SU-DHL-6 (cell line): ENCODE measurements around the gene KCNE5.
"Not testable (repeated sequence)": the region's sequence is repeated elsewhere in the genome, so short reads cannot be mapped to it uniquely, and the experiment has no call there.

Source experiments
- H2AFZ ChIP-seq: fragments of 200-600 bp; sonication (generic); 2 replicates; pipeline ENCODE4 v1.6.1; 2014; ENCODE audit warnings: low read depth, mild to moderate bottlenecking, moderate library complexity, mixed read lengths, antibody characterized with exemption, low read length; ENCODE audit not compliant: severe bottlenecking
- H3F3A ChIP-seq: fragments of 200-600 bp; shearing (Covaris generic); 2 replicates; pipeline ENCODE4 v1.6.0; 2016; ENCODE audit warnings: antibody characterized with exemption, mild to moderate bottlenecking; ENCODE audit not compliant: insufficient read depth
- H3K27ac ChIP-seq: fragments of 200-600 bp; sonication (generic); 2 replicates; pipeline ENCODE4 v1.5.1; 2016; ENCODE audit warnings: low read depth, mild to moderate bottlenecking, low read length, moderate library complexity, mixed read lengths
- H3K27me3 ChIP-seq: fragments of 200-600 bp; sonication (generic), shearing (Covaris generic); 2 replicates; pipeline ENCODE4 v1.6.0; 2014; ENCODE audit warnings: mild to moderate bottlenecking, low read length
- H3K36me3 ChIP-seq: fragments of 200-600 bp; sonication (generic); 2 replicates; pipeline ENCODE4 v1.6.1; 2014; ENCODE audit warnings: mild to moderate bottlenecking, low read length, mixed read lengths
- H3K4me2 ChIP-seq: fragments of 300-600, 200-600 bp; shearing (Covaris generic), sonication (generic); 2 replicates; pipeline ENCODE4 v1.6.0; 2014; ENCODE audit warnings: low read length, low read depth, mild to moderate bottlenecking; ENCODE audit not compliant: poor library complexity, severe bottlenecking
- H3K4me3 ChIP-seq: fragments of 200-600 bp; sonication (generic); 2 replicates; pipeline ENCODE4 v1.5.1; 2014; ENCODE audit warnings: antibody characterized with exemption, low read length, mild to moderate bottlenecking, mixed read lengths; ENCODE audit not compliant: insufficient read depth, poor library complexity, severe bottlenecking
- H3K79me2 ChIP-seq: fragments of 200-600 bp; sonication (generic); 2 replicates; pipeline ENCODE4 v1.6.1; 2014; ENCODE audit warnings: mild to moderate bottlenecking, low read length, moderate library complexity; ENCODE audit not compliant: insufficient read depth
- H3K9ac ChIP-seq: fragments of 200-600 bp; sonication (generic); 2 replicates; pipeline ENCODE4 v1.7.0; 2014; ENCODE audit warnings: mild to moderate bottlenecking, low read length
- H3K9me2 ChIP-seq: fragments of 200-600 bp; sonication (generic); replicated peaks from 2 replicates; pipeline ENCODE4 v1.6.1; 2014; ENCODE audit warnings: low read length; ENCODE audit not compliant: insufficient read depth
- H3K9me3 ChIP-seq: fragments of 200-600 bp; sonication (generic); 2 replicates; pipeline ENCODE4 v1.6.1; 2014; ENCODE audit warnings: low read length, mixed read lengths; ENCODE audit not compliant: insufficient read depth
- H4K20me1 ChIP-seq: fragments of 200-600 bp; sonication (generic); 2 replicates; pipeline ENCODE4 v1.6.1; 2014; ENCODE audit warnings: low read depth, mild to moderate bottlenecking, antibody characterized with exemption, low read length, moderate library complexity, mixed read lengths
- CTCF ChIP-seq: fragments of 200-600 bp; sonication (generic); IDR thresholded peaks from one replicate; pipeline ENCODE4 v1.5.1; 2017; ENCODE audit warnings: antibody characterized with exemption, mild to moderate bottlenecking, low read length, moderate library complexity; ENCODE audit not compliant: insufficient read depth, poor library complexity, severe bottlenecking
- EZH2phosphoT487 ChIP-seq: fragments of 200-600 bp; sonication (generic), shearing (Covaris generic); conservative IDR thresholded peaks from 2 replicates; pipeline ENCODE4 v1.6.1; 2018; ENCODE audit warnings: mild to moderate bottlenecking, antibody characterized with exemption, low read length, moderate library complexity, mixed read lengths

KCNE5 gene

GRCh38 chrX:109655502-109656201, 30.7 kb upstream of the KCNE5 start:
- no peaks in the 10 kb centered on the region for H3K27me3 ChIP-seq
- no peak overlapping the region for H3K27ac ChIP-seq
- H3K9me2 ChIP-seq, result no peaks in the 10 kb centered on the region
- H4K20me1 ChIP-seq, result no peaks in the 10 kb centered on the region
- no peak overlapping the region for H2AFZ ChIP-seq
- H3F3A ChIP-seq, result no peaks in the 10 kb centered on the region
- no peaks in the 10 kb centered on the region for H3K9me3 ChIP-seq
- H3K36me3 ChIP-seq, result peaks cover 24% of the 10 kb centered on the region; the same call in 1 of the 2 replicates
- no peak overlapping the region for H3K4me2 ChIP-seq
- TF ChIP-seq CTCF, result no peak
- no peak for TF ChIP-seq EZH2phosphoT487
- H3K79me2 ChIP-seq, result no peaks in the 10 kb centered on the region
- no peak overlapping the region for H3K9ac ChIP-seq
- no peak overlapping the region for H3K4me3 ChIP-seq

GRCh38 chrX:109654516-109655109, 29.6 kb upstream of the KCNE5 start:
- no peak for TF ChIP-seq EZH2phosphoT487
- TF ChIP-seq CTCF, result no peak
- Histone ChIP-seq H4K20me1 (no peaks in the 10 kb centered on the region), H3K27me3 (no peaks in the 10 kb centered on the region), H3K4me3 (no peak overlapping the region), H3F3A (no peaks in the 10 kb centered on the region), H3K79me2 (no peaks in the 10 kb centered on the region), H2AFZ (no peak overlapping the region), H3K9ac (no peak overlapping the region), H3K4me2 (no peak overlapping the region), H3K27ac (no peak overlapping the region), H3K9me3 (no peaks in the 10 kb centered on the region), H3K9me2 (no peaks in the 10 kb centered on the region), H3K36me3 (peaks cover 14% of the 10 kb centered on the region; the same call in 1 of the 2 replicates)

- not testable (repeated sequence) for H3K79me2 ChIP-seq
Measured at GRCh38 chrX:109644671-109645070, 19.7 kb upstream of the KCNE5 start.

GRCh38 chrX:109643687-109644086, 18.7 kb upstream of the KCNE5 start:
- TF ChIP-seq CTCF (no peak), EZH2phosphoT487 (no peak)
- no peaks in the 10 kb centered on the region for H3K9me3 ChIP-seq
- H3K36me3 ChIP-seq, result no peaks in the 10 kb centered on the region
- no peak overlapping the region for H3K4me2 ChIP-seq
- H3F3A ChIP-seq, result no peaks in the 10 kb centered on the region
- H3K27me3 ChIP-seq, result no peaks in the 10 kb centered on the region
- no peak overlapping the region for H3K4me3 ChIP-seq
- H3K27ac ChIP-seq, result no peak overlapping the region
- H3K9me2 ChIP-seq, result no peaks in the 10 kb centered on the region
- no peak overlapping the region for H2AFZ ChIP-seq
- no peak overlapping the region for H3K9ac ChIP-seq
- H3K79me2 ChIP-seq, result no peaks in the 10 kb centered on the region
- H4K20me1 ChIP-seq, result no peaks in the 10 kb centered on the region

More at GRCh38 chrX:109644671-109645070, 19.7 kb upstream of the KCNE5 start:
- H3K4me2 ChIP-seq, H2AFZ ChIP-seq, H3K27me3 ChIP-seq, H4K20me1 ChIP-seq, H3K27ac ChIP-seq, H3F3A ChIP-seq, H3K9me2 ChIP-seq, H3K36me3 ChIP-seq, H3K4me3 ChIP-seq, H3K9me3 ChIP-seq, H3K9ac ChIP-seq: not testable (repeated sequence)
